GM04503 (cell line): ENCODE data around the gene PDGFRB.

ENCODE experiments used
- DNase-seq: peaks from one replicate; pipeline ENCODE4 v3.0.0-alpha.2; 2012; ENCODE audit warnings: low read depth

The PDGFRB gene

DNA sequence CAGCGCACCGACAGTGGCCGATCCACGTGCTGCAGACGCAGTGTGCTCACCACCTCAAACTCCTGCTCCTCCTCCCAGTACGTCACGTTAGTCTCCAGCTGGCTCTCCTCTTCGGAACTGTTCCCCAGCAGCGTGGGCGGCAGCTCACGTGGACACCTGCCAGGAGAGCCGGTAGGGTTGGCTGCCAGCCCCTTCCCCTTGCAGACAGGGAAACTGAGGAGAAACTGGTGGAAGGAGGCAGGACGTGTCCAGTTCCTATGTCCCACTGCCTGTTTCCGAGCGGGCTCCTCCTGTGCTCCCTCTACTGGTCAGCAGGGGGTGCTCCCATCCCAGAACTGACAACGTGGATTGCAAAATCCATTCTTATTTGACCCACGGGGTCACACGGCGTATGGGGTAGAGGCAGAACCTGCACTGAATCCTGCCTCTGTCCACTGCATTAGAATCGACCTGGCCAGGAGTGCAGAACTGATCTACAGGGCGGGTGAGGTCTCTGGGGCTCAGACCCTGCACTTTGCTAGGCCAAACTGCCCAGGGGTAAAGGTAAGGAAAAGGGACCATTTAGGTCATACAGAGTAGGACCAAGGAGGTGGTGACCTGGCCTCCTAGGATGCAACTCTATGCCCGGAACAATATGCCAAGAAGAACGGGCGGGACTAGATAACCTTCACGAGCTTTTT is 25.7 kb downstream of the PDGFRB start:
- DNase-seq: no peak

DNA sequence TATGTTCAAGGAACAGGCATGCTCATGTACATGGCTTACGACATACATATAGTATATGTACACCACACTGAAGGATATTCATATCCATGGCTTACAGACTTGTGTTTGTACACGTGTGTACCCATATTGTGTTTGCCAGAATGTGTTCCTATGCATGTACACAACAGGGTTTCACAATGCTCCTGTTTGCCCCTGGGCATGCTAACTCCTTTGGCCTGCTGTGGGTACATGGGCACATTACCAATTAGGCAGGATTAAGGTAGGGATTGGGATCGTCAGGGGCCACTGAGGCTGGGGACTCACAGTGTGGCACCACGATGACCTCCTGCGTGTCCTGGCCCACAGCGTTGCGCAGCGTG is 26.2 kb downstream of the PDGFRB start:
- DNase-seq: no peak

- no peak for DNase-seq
These were observed 28.8 kb downstream of the PDGFRB start for GRCh38 chr5:150126921-150127265.

- DNase-seq: no peak
These were observed 29.3 kb downstream of the PDGFRB start for GRCh38 chr5:150126199-150126920.

- DNase-seq: no peak
These were observed 30.3 kb downstream of the PDGFRB start for GRCh38 chr5:150125334-150125733.

DNA sequence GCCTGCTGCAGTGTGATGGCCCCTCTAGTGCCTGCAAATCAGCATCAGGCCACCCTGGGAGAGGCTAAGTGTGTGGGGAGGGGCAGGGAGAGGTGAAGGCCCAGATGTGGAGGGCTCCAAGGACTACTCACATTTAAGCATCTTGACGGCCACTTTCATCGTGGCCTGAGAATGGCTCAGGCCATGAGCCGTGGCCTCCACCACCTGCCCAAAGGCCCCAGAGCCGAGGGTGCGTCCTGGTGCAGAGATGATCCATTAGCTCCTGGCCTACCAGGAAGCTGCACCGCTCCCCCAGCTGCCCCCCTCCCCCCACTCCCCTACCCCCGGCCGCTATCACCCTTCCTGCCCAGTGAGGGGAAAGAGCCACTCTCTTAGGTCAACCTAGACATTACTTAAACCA is 31.0 kb downstream of the PDGFRB start:
- no peak for DNase-seq

GRCh38 chr5:150124111-150124557 is 31.5 kb downstream of the PDGFRB start:
- no peak for DNase-seq

DNA sequence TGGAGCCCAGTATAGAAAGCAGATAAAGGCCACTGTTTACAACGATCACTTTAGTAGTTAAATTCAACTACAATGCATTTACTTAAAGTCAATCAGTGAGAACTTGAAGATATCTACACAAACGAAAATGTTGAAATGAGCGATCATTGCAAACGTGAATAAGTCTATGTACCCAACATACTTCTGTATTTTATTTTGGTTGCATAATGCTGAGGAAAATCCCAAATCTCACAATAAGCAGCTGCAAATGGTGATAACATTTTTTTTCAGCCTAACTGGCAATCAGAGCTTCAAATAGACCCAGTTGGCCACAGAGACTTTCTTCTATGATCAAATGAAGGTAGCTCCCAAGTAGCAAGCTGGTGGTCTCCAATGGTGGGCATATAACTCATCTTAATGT is 32.1 kb downstream of the PDGFRB start:
- no peak for DNase-seq

DNA sequence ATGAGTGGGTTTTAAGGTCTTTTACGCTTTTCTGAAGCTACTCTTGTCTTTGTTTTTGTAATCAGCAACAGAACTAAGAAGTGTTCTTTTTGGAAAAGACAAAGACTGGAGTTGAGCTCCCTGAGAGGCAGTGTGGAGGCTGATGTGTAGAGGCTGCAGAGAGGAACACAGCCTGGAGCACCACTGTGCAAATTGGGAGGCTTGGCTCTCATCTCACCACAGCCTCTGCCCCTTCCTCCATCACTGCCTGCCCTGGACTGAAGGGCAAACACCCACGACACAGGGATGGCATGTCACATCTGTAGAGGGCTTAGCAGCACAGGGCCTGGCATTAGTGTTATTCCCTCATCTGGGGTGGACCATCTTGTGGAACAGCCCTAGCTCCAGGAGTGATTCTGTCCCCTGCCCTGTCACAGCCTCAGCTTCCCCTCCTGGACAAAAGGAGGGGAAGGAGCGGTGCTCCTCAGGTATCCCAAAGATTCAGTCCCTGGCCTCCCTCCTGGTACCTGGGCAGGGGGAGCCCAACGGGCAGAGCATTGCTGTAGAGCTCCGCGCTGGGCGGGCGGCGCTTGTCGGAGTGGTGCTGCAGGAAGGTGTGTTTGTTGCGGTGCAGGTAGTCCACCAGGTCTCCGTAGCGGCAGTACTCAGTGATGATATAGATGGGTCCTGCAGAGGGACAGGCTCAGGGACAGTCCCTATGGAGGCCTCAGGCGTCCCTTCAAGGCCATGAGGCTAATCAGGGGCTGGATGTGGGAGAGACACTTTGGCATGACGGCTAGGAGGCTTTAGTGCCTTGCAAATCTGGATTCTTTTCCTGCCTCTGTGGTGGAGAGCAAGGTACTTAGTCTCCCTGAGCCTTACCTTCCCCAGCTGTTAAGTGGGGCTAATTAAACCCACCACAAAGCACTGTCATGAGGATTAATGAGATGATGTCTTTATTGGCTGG is 32.8 kb downstream of the PDGFRB start:
- DNase-seq: no peak

DNA sequence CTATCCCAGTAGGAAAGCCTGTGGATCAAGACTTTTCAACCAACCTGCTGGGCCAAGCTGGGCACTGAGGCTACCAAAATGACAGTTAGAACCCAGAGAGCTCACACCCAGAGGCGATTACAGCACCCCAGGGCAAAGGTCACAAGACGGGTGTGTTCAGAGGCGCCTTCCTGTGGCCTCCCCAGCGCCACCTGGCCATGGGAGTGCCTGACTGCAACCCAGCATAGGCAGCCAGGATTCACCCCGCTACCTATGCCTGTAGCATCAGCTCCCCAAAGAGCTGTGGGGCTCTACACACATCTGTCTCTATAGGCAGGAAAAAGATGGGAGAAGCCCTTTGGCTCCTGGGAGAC is 33.5 kb downstream of the PDGFRB start:
- no peak for DNase-seq

DNA sequence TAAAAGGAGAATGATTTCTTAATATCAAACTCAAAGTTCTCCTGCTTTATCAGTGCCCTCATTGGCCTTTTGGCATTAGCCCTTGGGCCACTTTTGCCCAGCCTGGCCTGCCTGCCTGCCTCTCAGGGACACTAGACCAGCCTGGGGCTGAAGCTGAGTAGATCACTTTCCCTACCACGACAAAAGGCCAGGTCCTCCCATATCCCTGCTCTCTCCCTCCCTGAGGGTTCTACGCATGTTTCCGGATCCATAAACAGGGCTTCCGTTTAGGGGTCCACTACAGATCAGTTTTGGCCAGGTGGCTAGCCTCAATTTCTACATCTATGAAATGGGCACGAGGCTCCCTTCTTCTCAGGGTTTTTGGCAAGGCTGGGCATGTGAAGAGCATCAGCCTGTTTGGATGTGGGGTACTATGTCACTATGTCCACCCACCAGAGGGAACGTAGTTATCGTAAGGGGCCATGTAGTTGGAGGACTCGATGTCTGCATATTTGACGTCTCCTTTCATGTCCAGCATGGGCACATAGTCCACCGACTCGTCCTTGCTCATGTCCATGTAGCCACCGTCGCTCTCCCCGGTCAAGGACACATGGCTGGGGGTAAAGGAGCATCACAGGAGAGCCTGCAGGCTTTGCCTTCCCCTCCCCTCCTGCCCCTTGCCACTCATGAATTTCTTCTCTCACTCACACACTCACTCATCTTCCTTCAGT is 34.0 kb downstream of the PDGFRB start:
- no peak for DNase-seq

- DNase-seq: no peak
These were observed 34.8 kb downstream of the PDGFRB start for GRCh38 chr5:150120617-150121447.

DNA sequence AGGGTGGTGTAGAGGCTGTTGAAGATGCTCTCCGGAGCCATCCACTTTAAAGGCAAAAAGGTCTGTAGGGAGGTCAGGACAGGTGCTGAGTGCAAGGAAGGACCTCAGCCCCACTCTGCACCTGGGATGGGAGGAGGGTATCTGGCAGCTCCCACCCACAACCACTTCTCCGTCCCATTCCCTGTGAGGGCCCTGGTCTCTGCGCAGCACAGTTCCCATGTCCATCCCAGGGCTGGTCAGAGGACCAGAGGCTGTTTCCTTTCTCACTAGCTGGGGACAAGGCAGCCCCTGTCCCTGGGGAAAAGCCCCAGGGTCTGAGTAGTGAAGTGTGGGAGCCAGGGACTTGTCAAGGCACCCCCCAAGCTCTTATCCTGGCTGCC is 35.6 kb downstream of the PDGFRB start:
- DNase-seq: no peak

DNA sequence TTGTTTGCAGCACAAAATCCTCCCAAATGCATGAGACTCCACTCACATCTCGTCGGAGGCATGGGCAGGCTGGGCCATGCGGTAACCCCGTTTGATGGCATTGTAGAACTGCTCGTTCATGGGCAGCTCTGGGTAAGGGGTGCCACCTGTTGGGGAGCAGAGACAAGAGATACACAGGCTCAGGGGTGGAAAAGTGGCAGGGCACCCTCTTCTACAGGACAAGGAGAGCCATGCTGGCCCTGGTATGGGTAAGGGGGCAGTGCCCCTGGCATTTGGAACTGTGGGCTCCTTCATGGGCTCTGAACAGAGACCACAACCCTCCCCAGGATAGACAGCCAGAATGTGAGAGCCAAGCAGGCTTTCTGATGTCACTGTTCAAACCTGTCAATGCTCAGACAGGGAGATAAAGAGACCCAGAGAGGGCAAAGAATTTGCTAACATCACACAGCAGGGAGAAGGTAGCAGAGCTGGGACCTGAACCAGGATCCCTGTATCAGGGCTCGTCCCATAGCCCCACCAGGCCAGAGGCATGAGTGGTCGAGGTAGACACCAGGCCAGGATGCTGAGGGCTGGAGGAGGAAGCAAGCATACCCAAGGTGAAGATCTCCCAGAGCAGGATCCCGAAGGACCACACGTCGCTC is 36.1 kb downstream of the PDGFRB start:
- no peak for DNase-seq

DNA sequence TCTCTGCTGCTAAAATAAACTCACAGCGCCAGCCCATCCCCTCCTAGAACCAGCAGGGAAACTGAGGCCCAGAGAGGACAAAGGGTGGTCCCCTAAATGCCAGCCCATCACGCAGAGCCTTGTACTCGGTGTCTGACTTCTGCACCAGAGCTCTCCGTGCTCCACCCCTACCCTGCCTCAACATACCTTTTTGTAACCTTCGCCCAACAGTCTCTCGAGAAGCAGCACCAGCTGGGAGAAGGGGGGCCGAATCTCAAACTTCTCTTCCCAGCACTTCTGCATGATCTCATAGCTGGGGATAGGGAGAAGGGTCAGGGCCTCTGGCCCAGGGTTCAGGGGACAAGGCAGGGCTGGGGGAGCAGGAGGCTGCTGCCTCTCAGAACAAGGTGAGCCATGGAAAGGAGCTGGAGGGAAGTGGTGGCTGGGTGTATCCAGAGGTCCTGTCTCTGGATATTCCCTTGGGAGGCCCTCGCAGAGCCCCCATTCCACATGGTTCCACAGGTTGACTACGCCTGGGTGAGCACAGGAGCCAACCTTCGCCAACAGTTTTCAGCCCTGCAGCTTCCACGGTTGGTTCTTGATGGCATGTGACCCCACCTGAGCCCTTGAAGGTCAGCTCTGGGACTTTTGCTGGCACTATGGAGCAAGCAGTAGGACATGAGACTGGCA is 37.0 kb downstream of the PDGFRB start:
- no peak for DNase-seq

- DNase-seq: no peak
These were observed 37.6 kb downstream of the PDGFRB start for GRCh38 chr5:150117945-150118560.

- no peak for DNase-seq
These were observed 38.8 kb downstream of the PDGFRB start for GRCh38 chr5:150116667-150117400.

DNA sequence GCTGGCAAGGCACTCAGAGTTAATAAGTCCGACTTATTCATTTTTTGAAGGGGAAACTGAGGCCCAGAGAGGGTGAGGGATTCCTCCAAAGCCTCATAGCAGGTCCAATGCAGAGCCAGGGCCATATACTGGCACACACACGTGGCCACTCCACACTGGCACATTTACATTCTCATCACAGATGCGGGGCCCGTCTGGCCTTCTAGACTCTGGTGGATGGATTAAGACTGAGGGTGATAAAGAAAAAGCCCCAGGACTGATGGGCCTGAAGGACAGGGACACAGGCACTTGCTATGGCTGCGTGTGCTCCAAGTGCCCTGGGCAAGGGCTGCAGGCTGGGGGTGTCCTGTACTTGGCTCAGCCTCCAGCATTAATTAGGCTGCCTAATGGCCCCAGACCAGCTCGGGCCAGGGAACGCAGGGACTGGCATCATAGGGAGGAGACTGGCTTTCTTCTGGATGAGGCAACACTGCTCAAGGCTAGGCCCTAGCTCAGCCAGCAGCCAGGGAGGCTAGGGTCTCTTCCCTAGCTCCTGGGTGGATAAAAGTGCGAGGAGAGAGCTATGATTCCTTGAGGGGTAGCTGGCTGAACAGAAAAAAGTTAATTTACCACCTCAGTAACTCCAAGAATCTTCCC is 40.8 kb downstream of the PDGFRB start:
- DNase-seq: no peak
